Stimulated activated CD8-positive, alpha-beta memory T cell treated with anti-CD3 and anti-CD28 coated beads, Interleukin-7, amount 100 ng/mL, for 24 hours (primary cell): ENCODE results near the gene CACNA1A.
"Not testable (repeated sequence)": the region's sequence is repeated elsewhere in the genome, so short reads cannot be mapped to it uniquely, and the experiment has no call there.

ENCODE experiments used
- DNase-seq: peaks from one replicate; pipeline ENCODE4 v3.0.0-alpha.2; 2020; ENCODE audit warnings: low read depth

CACNA1A gene

DNA sequence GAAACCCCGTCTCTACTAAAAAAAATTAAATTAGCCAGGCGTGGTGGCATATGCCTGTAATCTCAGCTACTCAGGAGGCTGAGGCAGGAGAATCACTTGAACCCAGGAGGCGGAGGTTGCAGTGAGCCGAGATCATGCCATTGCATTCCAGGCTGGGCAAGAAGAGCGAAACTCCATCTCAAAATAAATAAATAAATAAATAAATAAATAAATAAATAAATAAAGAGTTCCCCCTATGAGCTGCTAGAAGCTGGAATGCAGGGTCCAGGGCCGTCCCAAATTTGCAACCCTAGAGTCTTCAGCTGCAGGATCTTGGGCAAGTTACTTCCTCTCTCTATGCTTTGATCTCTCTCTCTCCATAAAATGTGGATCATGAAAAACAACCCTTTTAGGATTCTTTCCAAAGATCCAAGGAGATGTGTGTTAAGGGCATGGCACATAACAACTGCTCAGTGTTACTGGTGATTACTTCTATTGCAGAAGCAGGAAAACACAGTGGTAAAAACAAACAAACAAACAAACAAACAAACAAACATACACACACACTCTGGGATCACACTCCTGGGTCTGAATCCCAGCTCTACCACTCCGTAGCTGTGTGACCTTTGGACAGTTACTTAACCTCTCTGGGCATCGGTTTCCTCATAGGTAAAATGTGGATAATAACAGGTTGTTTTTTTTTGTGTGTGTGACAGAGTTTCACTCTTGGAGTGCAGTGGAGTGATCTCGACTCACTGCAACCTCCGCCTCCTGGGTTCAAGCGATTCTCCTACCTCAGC is 78.8 kb downstream of the CACNA1A start:
- DNase-seq = no peak

DNA sequence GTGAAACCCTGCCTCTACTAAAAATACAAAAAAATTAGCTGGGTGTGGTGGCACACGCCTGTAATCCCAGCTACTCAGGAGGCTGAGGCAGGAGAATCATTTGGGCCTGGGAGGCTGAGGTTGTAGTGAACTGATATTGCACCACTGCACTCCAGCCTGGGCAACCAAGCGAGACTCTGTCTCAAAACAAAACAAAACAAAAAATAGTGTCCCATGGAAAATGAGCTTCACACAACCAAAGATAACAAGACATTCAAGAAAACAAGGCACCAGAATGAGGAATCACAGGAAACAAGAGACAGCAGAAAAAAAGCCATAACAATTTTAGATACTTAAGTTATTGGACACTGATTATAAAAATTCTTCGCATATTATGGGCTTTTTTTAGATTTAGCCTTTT is 80.4 kb downstream of the CACNA1A start:
- not testable (repeated sequence) for DNase-seq

DNA sequence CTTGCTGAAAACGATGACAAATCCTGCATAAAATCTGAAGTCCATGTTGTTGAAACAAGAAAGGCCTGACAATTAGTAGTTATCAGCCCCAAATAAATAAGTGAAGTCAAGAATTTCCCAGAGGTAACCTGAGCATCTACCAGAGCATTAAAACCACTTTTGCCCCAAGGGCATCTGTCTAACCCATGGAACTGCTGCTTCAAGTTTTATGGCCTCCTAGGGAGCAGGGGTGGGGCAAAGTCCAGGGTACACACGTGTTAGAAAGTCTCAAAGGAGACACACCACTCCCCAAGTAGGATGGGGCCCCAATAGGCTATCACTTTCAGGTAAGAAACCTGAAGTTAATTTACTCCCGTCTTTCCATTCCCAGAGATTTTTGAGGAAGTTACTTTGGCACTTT is 81.1 kb downstream of the CACNA1A start:
- DNase-seq = no peak

DNA sequence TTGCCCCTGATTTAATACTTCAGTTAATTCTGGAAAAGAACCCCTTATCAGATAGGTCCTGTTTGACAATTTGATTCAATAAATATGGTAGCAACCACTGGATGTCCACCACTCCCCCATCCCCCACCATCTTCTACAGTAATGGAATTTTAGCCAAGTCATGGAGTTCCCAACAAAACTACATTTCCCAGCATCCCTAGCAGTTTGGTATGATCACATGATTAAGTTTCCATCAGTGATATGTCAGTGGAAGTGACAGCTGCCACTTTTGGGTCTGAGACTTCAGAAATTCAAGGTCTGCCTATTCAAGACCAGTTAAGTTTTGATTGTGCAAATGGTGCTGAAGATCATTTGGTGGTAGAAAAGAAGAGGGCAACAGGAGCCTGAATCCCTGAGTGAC is 85.5 kb downstream of the CACNA1A start:
- no peak for DNase-seq

DNA sequence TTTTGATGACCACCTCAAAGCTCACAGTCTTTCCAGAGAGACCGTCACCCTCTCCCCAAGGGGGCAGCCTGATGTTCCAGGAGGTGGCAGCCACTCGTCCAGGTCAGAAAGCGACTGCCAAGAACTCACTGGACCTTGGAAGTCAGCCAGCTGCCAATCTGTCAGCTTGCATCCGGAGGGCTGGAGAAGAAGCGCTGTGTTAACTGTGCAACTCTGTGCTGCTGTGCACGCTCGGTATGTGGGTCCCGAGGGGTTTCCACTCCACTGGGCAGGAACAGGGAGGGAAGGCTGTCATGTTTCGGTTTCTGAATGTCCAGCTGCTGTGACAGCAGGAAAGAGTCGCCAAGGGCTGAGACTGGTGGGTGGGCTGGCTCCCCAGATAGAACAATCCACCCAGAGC is 89.2 kb downstream of the CACNA1A start:
- no peak for DNase-seq

DNA sequence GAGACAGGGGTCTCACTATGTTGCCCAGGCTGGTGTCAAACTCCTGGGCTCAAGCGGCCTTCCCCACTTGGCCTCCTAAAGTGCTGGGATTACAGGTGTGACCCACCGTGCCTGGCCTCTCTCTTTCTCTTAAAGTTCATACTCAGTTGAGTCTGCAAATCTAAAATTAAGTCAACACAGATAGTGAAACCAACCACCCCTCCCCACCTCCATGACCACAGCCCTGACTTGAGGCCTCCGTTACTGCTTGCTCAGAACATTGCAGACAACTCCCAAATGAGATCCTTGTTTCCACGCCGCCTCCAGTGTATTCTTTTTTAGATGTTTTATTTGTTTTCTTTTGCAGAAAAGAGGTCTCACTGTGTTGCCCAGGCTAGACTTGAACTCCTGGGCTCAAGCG is 94.4 kb downstream of the CACNA1A start:
- no peak for DNase-seq

DNA sequence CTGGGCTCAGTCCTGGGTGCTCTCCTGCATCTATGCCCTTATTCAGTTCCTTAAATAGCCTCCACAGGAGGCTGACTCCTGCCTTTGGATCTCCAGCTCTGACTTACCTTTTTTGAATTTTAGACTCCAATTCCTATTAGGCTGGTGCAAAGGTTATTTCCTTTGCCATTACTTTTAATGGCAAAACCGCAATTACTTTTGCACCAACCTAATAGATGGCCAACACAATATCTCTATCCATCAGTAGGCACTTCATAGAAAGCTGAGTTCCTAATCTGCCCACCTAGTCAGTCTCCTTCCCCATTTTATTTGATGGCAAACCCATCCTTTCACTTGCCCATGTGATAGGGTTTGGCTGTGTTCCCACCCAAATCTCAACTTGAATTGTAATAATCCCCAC is 95.3 kb downstream of the CACNA1A start:
- DNase-seq = no peak

DNA sequence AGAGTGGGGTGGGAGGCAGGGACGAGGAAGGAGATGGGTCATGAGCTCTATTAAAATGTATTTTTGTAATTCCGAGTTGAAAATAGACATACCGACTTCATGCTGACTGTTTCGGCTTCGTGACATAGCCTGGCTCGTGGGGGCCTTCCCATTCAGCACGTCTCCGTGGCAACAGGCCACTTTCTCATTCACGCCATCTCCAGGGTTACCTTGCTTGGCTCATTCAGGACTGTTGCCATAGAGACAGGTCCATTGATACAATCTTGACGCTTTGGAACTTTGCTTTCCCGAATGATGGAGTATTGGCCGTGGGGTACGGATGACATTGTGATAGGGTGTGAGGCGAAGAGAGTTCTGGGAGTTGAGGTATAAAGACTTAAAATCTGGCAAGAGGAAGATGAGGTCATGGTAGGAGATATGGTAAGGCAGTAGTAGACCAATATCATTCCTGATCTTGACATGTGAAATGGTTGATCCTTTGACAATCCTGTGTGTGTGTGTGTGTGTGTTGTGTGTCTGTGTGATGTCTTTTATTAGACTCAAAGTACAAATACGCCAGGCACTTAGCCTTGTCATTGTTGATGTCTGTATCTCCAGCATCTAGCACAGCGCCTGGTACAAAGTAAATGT is 97.3 kb downstream of the CACNA1A start:
- no peak for DNase-seq

DNA sequence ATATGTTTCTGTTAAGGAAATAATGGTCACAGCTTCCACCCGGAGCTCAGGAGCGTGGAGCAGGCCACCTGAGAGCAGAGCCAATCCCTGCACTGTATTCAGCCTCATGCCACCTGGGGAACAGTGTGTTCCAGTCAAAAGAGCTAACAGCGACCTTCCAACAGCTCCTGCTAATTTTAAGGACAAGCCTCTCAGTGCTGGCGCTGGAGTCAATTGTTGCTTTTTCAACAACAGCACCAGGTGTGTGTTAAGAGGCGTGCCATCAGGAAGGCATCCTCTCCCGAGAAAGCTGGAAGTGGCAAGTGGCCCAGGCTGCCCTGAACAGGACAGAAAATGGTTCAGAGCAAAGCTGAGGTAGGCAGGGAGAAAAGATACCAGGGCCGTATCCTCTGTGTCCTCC is 102.0 kb downstream of the CACNA1A start:
- no peak for DNase-seq

DNA sequence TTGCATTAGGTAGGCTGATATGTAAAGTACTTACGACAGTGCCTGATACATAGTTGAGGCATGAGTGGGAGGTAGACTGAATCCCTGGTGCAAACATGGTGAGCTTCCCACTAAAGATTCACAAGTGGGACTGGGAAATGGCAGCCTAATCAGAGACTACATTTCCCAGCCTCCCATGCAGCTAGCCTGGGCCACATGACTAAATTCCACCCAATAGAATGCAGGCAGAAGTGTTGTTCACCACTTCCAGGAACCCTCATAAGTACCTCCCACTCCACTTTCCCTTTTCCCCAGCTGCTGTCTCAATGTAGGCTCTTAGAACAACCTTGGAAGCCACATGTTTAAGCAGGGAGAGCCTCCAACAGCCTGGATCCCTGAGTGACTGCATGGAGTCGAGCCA is 104.9 kb downstream of the CACNA1A start:
- no peak for DNase-seq

DNA sequence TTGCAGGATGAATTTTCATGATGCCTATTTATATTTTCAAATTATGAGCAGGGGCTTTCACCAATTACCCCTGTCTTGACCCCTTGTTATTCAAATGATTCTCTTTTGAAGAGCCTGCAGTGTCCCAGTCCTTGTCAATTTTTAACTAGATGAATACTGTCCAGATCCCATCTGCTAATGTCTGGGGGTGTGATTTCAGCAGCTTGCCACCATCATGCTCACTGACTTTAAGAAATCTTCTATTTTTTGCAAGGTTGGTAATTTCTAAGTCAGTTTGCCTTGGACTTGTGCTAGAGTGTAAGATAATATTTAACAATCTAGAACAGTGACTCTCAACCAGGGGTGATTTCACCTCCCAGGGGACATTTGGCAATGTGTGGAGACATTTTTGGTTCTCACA is 106.0 kb downstream of the CACNA1A start:
- no peak for DNase-seq

DNA sequence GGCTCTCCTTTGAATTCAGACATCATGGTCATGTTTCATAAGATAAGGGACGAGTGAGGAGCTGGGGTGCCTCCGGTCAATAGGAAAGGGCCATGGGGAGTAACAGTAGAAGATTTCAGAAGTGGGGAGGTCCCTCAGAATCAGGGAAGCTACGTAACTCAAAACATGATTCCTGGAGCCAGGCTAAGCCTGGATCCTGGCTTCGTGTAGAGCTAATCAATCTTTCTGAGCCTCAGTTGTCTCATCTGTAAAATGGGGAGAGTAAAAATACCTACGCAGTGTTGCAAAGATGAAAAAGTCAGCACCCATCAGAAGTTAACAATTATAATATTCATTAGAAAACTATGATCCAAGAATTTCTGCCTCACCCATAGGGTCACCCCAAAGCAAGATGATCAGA is 106.5 kb downstream of the CACNA1A start:
- no peak for DNase-seq

DNA sequence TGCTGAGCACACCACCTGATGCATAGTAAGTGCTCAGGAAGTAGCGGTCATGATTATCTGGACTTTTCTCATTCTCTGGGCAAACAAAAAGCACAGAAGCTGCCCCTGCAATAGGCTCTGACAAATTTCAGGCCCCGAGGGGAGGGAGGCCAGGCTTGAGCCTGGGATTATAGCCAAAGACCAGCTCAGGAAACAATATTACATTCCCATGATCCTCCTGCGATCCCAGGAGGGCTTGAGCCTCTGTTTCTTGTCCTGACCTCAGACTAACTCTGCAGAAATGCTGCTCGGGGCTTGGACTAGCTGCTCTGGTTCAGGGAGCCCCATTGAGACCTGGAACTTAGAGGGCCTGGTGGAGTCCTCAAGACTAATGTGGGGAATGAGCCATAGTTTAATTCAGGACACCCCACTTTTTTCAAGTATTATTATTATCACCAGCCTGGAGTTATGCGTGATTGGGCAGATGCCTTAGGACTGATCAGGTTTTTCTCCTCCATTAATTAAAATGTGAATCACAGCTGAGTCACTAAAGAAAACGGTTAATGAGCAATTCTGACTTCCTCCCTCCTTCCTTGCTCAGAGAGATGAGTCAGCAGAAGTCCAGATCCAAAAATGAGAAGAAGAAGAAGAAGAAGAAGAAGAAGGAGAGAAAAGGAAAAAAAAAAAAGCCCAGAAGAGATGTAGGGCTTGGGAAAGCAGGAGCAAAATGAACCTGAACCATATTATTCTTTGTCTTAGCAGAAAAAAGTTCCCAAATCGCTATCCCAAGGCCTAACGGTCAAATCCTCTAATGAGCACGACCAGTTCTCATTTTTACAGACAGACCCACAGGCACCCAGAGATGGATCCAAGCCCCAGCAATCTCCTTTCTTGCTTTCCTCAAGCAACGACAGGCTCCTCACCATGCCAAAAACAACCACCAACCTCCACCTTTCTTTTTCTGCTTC is 107.2 kb downstream of the CACNA1A start:
- DNase-seq = no peak

DNA sequence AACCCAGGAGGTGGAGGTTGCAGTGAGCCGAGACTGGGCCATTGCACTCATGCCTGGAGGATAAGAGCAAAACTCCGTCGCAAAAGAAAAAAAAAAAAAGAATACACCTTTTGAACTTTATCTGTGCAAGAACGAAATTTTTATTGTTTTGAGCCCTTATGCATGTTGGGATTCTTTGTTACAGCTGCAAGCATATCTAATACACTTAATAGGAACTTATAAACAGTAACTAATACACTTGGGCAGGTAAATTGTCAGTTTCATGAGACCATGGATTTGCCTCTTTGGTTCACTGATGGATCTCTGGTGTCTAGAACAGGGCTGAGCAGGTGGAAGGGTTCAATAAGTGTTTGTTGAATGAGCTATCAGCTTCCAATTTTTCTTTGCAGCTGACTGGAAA is 108.1 kb downstream of the CACNA1A start:
- no peak for DNase-seq

DNA sequence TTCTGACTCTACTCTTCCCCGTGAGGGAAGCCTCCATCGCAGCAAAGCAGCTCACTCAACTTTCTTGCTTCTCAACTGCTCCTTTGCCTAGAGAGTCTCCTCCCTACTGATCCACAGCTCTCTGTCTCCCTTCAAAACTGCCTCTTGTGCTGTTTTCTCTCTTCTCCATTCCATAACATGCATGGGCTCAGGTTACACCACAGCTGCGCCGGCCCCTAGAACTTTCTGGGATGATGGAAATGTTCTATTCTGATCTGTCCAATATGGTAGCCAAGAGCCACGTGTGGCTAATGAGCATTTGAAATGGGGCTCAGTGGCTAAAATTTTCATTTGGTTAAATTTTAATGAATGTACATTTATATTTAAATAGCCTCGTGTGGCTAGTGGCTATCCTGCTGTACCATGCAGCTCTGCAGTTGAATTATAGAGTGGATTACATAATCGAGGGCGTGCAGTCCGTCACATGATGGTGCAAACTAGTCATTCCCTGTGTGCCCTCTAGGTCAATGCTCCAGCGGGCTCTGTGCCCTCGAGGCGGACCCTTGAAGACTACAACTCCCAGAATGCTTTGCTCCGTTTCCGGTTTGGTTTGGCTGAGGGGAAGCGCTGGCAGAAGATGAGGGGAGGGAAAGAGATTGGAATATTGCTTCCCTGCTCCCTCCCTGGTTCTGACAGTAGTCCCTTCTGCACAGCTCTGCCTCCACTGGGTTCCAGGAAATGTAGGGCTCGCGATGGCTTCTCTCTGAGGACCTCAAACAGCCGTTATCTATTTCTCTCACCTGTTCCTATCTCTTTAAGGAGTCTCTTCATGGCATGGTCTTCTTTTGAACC is 109.8 kb downstream of the CACNA1A start:
- no peak for DNase-seq

DNA sequence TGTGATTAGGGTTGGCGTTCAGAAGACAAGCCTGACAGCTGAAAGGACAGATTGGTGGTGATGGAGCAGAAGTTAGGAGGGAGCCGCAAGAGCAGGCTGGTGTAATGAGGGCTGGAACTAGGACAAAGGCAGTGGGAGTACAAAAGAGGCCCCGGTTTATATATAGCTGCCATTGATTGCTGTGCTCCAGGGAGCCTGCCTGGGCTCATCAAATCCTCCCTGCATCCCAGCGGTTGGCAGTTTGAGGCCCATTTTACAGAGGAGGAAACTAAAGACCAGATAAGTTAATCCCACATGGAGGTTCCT is 123.7 kb downstream of the CACNA1A start:
- no peak for DNase-seq

DNA sequence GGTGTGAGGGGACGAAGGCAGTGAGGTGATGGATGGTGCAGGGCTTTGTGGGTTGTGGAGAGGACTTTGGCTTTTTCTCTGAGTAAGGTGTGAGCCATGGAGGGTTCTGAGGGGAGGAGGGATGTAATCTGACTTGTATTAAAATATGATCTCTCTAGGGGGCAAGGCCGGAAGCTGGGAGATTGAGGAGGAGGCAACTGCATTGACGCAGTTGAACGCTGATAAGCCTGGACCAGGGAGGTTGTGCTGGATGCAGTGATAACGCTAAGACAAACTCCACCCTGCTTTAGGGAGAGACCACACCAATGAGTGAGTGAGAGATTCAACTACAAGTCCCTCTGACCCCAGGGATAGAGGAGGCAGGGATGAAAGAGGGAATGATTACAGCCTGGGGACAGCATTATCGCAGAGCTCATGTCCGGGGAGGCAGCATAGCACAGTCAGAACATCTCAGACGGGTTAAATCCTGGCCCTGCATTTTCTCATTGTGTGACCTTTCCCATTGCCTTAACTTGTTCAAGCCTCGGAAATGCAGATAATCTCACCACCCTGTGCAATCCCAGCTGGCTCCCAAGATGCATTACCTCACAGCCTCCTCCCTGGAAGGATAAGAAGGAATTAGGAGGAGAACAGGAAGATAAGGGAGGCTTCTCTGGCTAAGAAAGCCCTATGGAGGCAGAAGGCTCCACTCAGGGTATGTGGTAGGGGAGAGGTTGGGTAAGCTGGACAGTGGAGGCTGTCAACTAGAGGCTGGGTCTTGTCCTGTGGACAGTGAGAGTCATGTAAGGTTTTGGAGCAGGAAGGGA is 124.2 kb downstream of the CACNA1A start:
- DNase-seq = no peak

DNA sequence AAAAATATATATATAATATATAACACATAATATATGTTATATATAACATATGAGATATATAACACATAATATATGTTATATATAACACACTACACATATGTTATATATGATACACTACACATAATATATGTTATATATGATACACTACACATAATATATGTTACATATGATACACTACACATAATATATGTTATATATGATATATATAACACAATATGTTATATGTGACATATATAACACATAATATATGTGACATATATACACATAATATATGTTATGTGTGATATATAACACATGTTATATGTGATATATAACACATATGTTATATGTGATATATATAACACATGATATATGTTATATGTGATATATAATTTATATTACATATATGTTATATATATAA is 129.7 kb downstream of the CACNA1A start:
- DNase-seq = no peak

DNA sequence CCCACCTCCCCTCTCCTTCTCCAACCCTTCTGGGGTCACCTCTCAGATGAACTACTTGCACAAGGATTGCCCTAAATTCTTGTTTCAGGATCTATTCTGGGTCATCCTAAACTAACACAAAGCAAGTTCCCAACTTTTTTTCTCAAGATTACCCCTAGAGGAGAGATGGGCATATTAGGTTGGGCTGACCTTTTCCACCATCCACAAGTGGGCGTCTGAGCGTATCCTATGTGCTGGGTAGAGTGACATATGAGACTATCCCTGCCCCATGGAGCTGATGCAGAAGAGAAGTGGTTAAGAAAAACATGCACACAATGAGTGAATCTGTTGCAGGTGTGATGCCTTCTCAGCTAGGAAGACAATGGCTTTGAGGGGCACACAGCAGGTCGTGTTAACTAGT is 132.7 kb downstream of the CACNA1A start:
- DNase-seq = no peak

DNA sequence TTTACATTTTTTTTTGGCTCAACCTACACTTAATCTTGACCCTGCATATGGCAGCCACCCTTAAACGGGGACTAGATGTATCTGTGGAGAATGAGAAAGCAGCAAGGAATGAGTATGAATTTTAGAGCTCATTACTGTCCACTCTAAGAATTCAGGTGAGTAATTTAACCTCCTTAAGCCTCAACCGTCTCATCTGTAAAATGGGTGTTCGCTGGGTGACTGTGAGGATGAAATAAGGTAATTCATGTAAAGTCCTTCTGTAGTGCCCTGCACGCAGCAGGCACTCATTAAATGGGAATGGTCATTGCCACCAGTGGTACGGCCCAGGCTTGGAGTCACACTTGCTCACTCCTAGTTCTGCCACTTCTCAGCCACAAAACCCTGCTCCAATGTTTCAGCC is 135.3 kb downstream of the CACNA1A start:
- no peak for DNase-seq

DNA sequence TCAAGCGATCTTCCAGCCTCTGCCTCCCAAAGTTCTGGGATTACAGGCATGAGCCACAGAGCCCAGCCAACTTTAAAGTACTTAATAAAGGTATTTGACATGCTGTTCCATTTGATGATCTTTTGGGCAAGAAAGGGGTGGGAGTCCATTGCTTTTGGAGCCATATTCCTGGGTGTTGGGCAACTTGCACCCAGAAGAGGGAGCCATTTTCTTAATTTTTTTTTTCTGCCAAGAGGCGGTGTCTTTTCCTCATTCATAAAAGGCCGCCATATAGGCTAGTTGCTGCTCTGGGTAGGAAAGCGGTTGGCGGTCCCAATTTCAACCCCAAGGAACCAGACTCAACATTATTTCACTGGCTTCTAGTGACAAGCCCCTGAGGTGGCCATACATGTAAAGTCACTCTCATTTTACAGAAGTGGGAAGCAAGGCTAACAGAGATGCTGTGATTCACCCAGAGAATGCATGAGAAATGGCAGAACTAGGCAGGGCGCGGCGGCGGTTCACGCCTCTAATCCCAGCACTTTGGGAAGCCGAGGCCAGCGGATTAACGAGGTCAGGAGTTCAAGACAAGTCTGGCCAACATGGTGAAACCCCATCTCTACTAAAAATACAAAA is 139.6 kb downstream of the CACNA1A start:
- DNase-seq = no peak
